ENCODE measurements around the gene GUCA2A. TPM values are rescaled to one million over a fixed set of nuclear protein-coding genes. Genes with fewer than 3 reads are reported as not detected.

Gene GUCA2A
- total RNA-seq, 2 experiments from 2014 or later: not detected

Other genes starting within 250 kb of the GUCA2A start
- gene HIVEP3, start 245.8 kb downstream of the GUCA2A start, total RNA-seq: 10 to 100 TPM; 18.4 to 21.5 TPM
- gene GUCA2B, start 11.3 kb downstream of the GUCA2A start, total RNA-seq: not detected
- 10 to 100 TPM; 46.5 to 56.0 TPM for gene FOXJ3, start 170.5 kb upstream of the GUCA2A start, total RNA-seq
- under 1 TPM; 0.44 to 0.99 TPM for gene RIMKLA, start 216.0 kb upstream of the GUCA2A start, total RNA-seq